GM18505 (cell line): ENCODE measurements around the gene THSD7A.

Source experiments
- ATAC-seq: cut with Tn5 transposase; IDR thresholded peaks from one replicate; pipeline ENCODE4 v1.9.1; 2021; ENCODE audit not compliant: unreplicated experiment
- POLR2A ChIP-seq: IDR thresholded peaks from 4 replicates; pipeline ENCODE4 v1.6.1; 2011; ENCODE audit warnings: borderline replicate concordance; ENCODE audit not compliant: insufficient read depth, insufficient read length; ENCODE audit errors: extremely low read depth

The THSD7A gene

DNA sequence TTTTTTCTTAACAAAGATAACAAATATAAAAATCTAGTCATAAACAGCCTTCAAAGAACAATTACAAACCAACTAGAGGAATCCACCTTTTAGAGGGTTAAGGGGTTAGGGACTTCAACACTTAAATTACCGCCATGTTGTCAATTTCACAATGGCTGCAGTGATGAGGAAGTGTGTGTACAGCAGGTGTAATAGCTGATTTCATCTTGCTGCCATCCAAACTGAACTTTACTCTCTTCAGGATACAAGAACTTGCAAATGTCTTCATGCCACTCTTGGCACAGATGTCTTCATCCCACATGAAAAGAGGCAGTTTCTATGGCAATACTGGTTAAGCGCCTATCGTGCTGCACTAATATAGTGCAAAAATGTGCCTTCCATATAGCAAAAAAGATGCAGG, 457.4 kb downstream of the THSD7A start:
- no peak for ATAC-seq
- no peak for TF ChIP-seq POLR2A

- ATAC-seq: no peak
- TF ChIP-seq POLR2A: no peak
These were observed 458.4 kb downstream of the THSD7A start for GRCh38 chr7:11373546-11374142.

DNA sequence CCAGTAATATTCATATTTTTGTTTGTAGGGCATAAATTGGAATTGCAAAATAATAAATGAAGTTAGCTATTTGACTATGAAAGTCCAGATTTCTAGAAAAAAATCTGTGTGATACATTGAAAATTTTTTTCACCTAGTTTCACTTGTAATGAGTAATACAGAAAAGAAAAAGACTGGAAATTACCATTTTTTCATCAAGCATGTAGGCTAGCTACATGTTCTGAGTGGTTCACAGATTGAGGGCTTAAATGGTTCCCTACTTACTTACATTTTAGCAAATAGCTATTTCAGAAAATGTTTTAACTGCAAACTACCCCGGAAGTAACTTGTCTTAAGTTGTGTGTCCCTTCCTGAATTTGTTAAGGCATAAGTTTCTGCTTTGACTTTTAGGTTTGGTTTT, 462.3 kb downstream of the THSD7A start:
- no peak for TF ChIP-seq POLR2A
- no peak for ATAC-seq

GRCh38 chr7:11366118-11366517, 465.9 kb downstream of the THSD7A start:
- no peak for ATAC-seq
- no peak for TF ChIP-seq POLR2A

GRCh38 chr7:11358637-11359036, 473.4 kb downstream of the THSD7A start:
- TF ChIP-seq POLR2A: no peak
- ATAC-seq: no peak

GRCh38 chr7:11355399-11356005, 476.5 kb downstream of the THSD7A start:
- no peak for TF ChIP-seq POLR2A
- no peak for ATAC-seq

DNA sequence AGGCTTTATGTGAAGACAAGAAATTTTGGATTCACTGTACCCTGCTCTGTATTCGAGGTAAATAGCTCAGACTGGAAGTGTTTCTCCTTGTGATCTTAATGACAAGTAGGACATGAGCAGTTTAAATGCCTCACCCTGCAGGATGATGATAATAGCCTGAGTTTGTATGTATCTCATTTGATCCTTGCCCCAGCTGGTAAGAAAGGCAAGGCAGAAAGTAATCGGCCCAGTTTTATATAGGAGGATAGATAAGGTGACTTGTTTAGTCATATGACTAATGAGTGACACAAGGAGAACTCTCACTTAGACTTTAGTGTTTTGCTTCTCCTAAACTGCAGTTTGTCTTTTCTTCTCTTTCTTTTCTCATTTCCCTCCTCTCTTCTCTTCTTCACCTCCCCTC, 485.7 kb downstream of the THSD7A start:
- no peak for ATAC-seq
- TF ChIP-seq POLR2A: no peak

DNA sequence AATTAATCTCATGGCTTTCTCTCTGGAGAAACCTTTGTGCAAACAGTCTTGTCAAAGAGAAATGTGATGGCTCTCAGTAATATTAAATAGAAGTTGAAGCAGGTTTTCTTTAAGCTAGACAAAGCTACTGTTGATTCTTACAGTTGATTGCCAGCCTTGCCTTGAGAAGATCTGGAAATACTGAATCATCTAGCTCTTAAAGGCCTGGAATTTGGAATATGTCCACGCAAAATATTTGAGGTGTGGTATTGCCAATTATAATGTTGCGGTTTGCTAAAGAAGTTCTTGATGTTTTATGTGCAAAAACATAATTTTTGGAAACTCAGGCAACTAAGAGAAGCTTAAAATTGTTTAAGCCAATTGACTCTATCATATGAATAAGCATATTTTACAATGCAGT, 486.4 kb downstream of the THSD7A start:
- no peak for ATAC-seq
- TF ChIP-seq POLR2A: no peak

DNA sequence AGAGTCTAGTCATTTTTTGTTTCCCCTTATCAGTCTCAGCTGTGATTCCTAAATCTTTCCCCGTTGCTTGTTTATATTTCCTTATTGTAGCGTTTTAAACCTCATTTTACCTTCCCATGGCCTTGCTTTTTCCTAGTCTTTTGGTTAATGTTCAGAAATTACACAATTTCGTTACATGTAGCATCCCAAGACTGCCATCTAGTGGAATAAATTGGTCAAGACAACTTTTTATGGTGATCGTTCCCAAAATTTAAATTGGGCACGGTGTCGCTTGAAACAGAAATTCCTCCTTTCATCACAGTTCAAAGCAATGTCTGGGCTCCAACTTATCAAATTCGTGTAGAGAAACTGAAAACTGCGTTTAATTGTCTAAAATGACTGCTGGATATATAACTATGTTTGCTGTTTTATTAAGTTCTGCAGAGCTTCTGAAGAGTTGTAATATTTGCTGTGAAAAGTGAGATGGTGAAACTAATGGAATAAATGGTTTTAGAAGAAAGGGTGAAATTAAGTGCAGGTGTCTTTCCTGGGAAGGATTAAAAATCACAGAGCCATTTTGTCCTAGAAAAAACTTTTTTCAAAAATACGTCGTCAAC, 488.1 kb downstream of the THSD7A start:
- ATAC-seq: no peak
- no peak for TF ChIP-seq POLR2A

- ATAC-seq: no peak
- no peak for TF ChIP-seq POLR2A
These were observed 488.9 kb downstream of the THSD7A start for GRCh38 chr7:11343136-11343535.

- no peak for TF ChIP-seq POLR2A
- ATAC-seq: peak; percentile 44
These were observed 490.6 kb downstream of the THSD7A start for GRCh38 chr7:11341285-11341944.

DNA sequence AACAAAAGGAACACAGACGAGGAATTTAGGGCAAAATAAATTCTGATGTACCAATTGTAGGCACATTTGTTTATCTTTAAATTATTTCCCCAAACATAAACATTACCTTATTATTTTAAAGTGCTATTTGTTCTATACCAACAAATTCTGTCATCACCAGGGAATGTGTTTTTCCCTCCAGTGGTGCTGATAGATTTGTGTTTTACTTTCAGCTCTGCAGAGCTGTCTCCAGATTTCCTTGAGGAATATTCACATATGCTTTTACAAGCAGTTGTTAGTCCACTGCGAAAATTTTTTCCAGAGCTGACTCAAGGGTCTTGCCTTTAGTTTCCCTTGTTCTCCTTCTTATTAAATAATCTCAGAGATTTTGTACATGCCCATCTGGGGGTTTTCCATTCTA, 495.6 kb downstream of the THSD7A start:
- TF ChIP-seq POLR2A: no peak
- ATAC-seq: no peak

DNA sequence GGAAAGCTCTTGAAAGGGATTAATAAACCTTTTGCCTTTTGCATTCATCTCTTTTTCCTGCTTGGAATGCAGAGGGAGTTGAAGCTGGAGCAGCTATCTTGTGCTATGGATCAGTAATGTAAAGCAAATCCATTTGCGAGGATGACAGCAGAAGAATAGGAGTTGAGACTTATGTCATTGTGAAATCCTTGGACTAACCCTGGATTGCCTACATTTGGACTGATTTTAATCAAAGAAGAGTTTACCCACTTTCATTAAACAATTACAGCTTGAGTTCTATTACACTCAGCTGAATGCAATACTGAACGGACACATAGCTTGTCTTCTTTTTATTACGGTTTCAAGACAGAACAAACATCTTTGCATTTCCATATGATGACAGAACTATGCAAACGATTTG, 496.1 kb downstream of the THSD7A start:
- no peak for ATAC-seq
- TF ChIP-seq POLR2A: no peak

GRCh38 chr7:11332865-11333228, 499.2 kb downstream of the THSD7A start:
- peak; percentile 49 for ATAC-seq
- TF ChIP-seq POLR2A: no peak
